ENCODE results near the gene PARVG.

The PARVG gene

GRCh38 chr22:44247346-44247745 lies 66.6 kb downstream of the PARVG start:
- Histone ChIP-seq H3K9me3 (ENCODE audit: control insufficient read depth, low read length) (peaks cover 14% of the 10 kb centered on the region), H3K36me3 (ENCODE audit: control insufficient read depth, insufficient read depth, low read length, severe bottlenecking) (no peaks in the 10 kb centered on the region), H3K9ac (ENCODE audit: low read length) (no peak overlapping the region), H3K27me3 (replicated peaks; ENCODE audit: control insufficient read depth, insufficient read depth, low read length) (no peaks in the 10 kb centered on the region), H3K4me3 (ENCODE audit: low read length) (no peak overlapping the region), H3K4me1 (ENCODE audit: control insufficient read depth, insufficient read depth, low read length) (no peaks in the 10 kb centered on the region)
- no peak for DNase-seq (ENCODE audit: low read depth)

GRCh38 chr22:44247923-44248892 lies 67.5 kb downstream of the PARVG start:
- Histone ChIP-seq H3K9me3 (ENCODE audit: control insufficient read depth, low read length) (peaks cover 14% of the 10 kb centered on the region), H3K36me3 (ENCODE audit: control insufficient read depth, insufficient read depth, low read length, severe bottlenecking) (no peaks in the 10 kb centered on the region), H3K4me1 (ENCODE audit: control insufficient read depth, insufficient read depth, low read length) (no peaks in the 10 kb centered on the region), H3K4me3 (ENCODE audit: low read length) (no peak overlapping the region), H3K9ac (ENCODE audit: low read length) (no peak overlapping the region), H3K27me3 (replicated peaks; ENCODE audit: control insufficient read depth, insufficient read depth, low read length) (no peaks in the 10 kb centered on the region)
- no peak for DNase-seq (ENCODE audit: low read depth)

GRCh38 chr22:44248926-44249325 lies 68.2 kb downstream of the PARVG start:
- H3K27me3 ChIP-seq (replicated peaks; ENCODE audit: control insufficient read depth, insufficient read depth, low read length), result no peaks in the 10 kb centered on the region
- no peaks in the 10 kb centered on the region for H3K4me1 ChIP-seq (ENCODE audit: control insufficient read depth, insufficient read depth, low read length)
- no peak overlapping the region for H3K4me3 ChIP-seq (ENCODE audit: low read length)
- H3K9ac ChIP-seq (ENCODE audit: low read length), result no peak overlapping the region
- peaks cover 14% of the 10 kb centered on the region for H3K9me3 ChIP-seq (ENCODE audit: control insufficient read depth, low read length)
- H3K36me3 ChIP-seq (ENCODE audit: control insufficient read depth, insufficient read depth, low read length, severe bottlenecking), result no peaks in the 10 kb centered on the region
- no peak for DNase-seq (ENCODE audit: low read depth)

GRCh38 chr22:44249376-44250147 lies 68.8 kb downstream of the PARVG start:
- no peak for DNase-seq (ENCODE audit: low read depth)
- Histone ChIP-seq H3K36me3 (ENCODE audit: control insufficient read depth, insufficient read depth, low read length, severe bottlenecking) (no peaks in the 10 kb centered on the region), H3K4me1 (ENCODE audit: control insufficient read depth, insufficient read depth, low read length) (no peaks in the 10 kb centered on the region), H3K4me3 (ENCODE audit: low read length) (no peak overlapping the region), H3K27me3 (replicated peaks; ENCODE audit: control insufficient read depth, insufficient read depth, low read length) (no peaks in the 10 kb centered on the region), H3K9ac (ENCODE audit: low read length) (no peak overlapping the region), H3K9me3 (ENCODE audit: control insufficient read depth, low read length) (peaks cover 14% of the 10 kb centered on the region)

GRCh38 chr22:44254811-44255210 lies 74.1 kb downstream of the PARVG start:
- peaks cover under 1% of the 10 kb centered on the region for H3K27me3 ChIP-seq (replicated peaks; ENCODE audit: control insufficient read depth, insufficient read depth, low read length)
- DNase-seq (ENCODE audit: low read depth), result no peak
- H3K4me3 ChIP-seq (ENCODE audit: low read length), result no peak overlapping the region
- H3K4me1 ChIP-seq (ENCODE audit: control insufficient read depth, insufficient read depth, low read length), result no peaks in the 10 kb centered on the region
- H3K9ac ChIP-seq (ENCODE audit: low read length), result no peak overlapping the region
- H3K36me3 ChIP-seq (ENCODE audit: control insufficient read depth, insufficient read depth, low read length, severe bottlenecking), result no peaks in the 10 kb centered on the region
- H3K9me3 ChIP-seq (ENCODE audit: control insufficient read depth, low read length), result peaks cover 9% of the 10 kb centered on the region

GRCh38 chr22:44256085-44256484 lies 75.4 kb downstream of the PARVG start:
- Histone ChIP-seq H3K4me3 (ENCODE audit: low read length) (no peak overlapping the region), H3K27me3 (replicated peaks; ENCODE audit: control insufficient read depth, insufficient read depth, low read length) (peaks cover 5% of the 10 kb centered on the region), H3K36me3 (ENCODE audit: control insufficient read depth, insufficient read depth, low read length, severe bottlenecking) (no peaks in the 10 kb centered on the region), H3K9ac (ENCODE audit: low read length) (no peak overlapping the region), H3K9me3 (ENCODE audit: control insufficient read depth, low read length) (no peaks in the 10 kb centered on the region), H3K4me1 (ENCODE audit: control insufficient read depth, insufficient read depth, low read length) (no peaks in the 10 kb centered on the region)
- no peak for DNase-seq (ENCODE audit: low read depth)

- Histone ChIP-seq H3K9ac (ENCODE audit: low read length) (no peak overlapping the region), H3K4me1 (ENCODE audit: control insufficient read depth, insufficient read depth, low read length) (no peaks in the 10 kb centered on the region), H3K9me3 (ENCODE audit: control insufficient read depth, low read length) (no peaks in the 10 kb centered on the region), H3K36me3 (ENCODE audit: control insufficient read depth, insufficient read depth, low read length, severe bottlenecking) (no peaks in the 10 kb centered on the region), H3K4me3 (ENCODE audit: low read length) (no peak overlapping the region), H3K27me3 (replicated peaks; ENCODE audit: control insufficient read depth, insufficient read depth, low read length) (peaks cover 5% of the 10 kb centered on the region)
- no peak for DNase-seq (ENCODE audit: low read depth)
Measured at GRCh38 chr22:44256556-44257485, 76.1 kb downstream of the PARVG start.

All from adipocyte (in vitro differentiated cells).